Measurements from ENCODE around the gene XKR3. TPM values are rescaled to one million over a fixed set of nuclear protein-coding genes. Genes with fewer than 3 reads are reported as not detected.
"Not testable (repeated sequence)": the region's sequence is repeated elsewhere in the genome, so short reads cannot be mapped to it uniquely, and the experiment has no call there.

Gene XKR3
- total RNA-seq, 1 donor from 2014 or later = not detected

- Mint-ChIP-seq H3K4me3 (no peak overlapping the region), H3K36me3 (no peaks in the 10 kb centered on the region), H3K27me3 (ENCODE audit: low read depth) (no peaks in the 10 kb centered on the region), H3K4me1 (no peaks in the 10 kb centered on the region), H3K9me3 (peaks cover under 1% of the 10 kb centered on the region), H3K27ac (no peak overlapping the region)
- no peak for TF ChIP-seq CTCF (IDR thresholded peaks at IDR 0.05; ENCODE audit: unreplicated experiment)
- no peak for DNase-seq (ENCODE audit: low spot score in 2 of 2, unreplicated experiment in 2 of 2)
These were observed 47.8 kb downstream of the XKR3 start for GRCh38 chr22:16777284-16777924.

GRCh38 chr22:16776080-16776479 is 49.1 kb downstream of the XKR3 start:
- no peak overlapping the region for H3K4me3 Mint-ChIP-seq
- TF ChIP-seq CTCF (IDR thresholded peaks at IDR 0.05; ENCODE audit: unreplicated experiment) = no peak
- no peaks in the 10 kb centered on the region for H3K27me3 Mint-ChIP-seq (ENCODE audit: low read depth)
- H3K36me3 Mint-ChIP-seq = no peaks in the 10 kb centered on the region
- no peak for DNase-seq (ENCODE audit: low spot score in 2 of 2, unreplicated experiment in 2 of 2)
- H3K27ac Mint-ChIP-seq = no peak overlapping the region
- no peaks in the 10 kb centered on the region for H3K4me1 Mint-ChIP-seq
- peaks cover 4% of the 10 kb centered on the region for H3K9me3 Mint-ChIP-seq

- Mint-ChIP-seq H3K9me3 (peaks cover 4% of the 10 kb centered on the region), H3K27ac (no peak overlapping the region), H3K4me1 (no peaks in the 10 kb centered on the region), H3K4me3 (no peak overlapping the region), H3K27me3 (ENCODE audit: low read depth) (no peaks in the 10 kb centered on the region), H3K36me3 (no peaks in the 10 kb centered on the region)
- DNase-seq (ENCODE audit: low spot score in 2 of 2, unreplicated experiment in 2 of 2) = no peak
- TF ChIP-seq CTCF (IDR thresholded peaks at IDR 0.05; ENCODE audit: unreplicated experiment) = no peak
These were observed 50.2 kb downstream of the XKR3 start for GRCh38 chr22:16774911-16775500.

- H3K36me3 Mint-ChIP-seq; H3K4me3 Mint-ChIP-seq; DNase-seq (ENCODE audit: low spot score in 2 of 2, unreplicated experiment in 2 of 2); H3K27me3 Mint-ChIP-seq (ENCODE audit: low read depth); H3K4me1 Mint-ChIP-seq; H3K27ac Mint-ChIP-seq: not testable (repeated sequence)
- peaks cover 20% of the 10 kb centered on the region for H3K9me3 Mint-ChIP-seq
These were observed 53.6 kb downstream of the XKR3 start for GRCh38 chr22:16771569-16771968.

GRCh38 chr22:16767927-16768326 is 57.3 kb downstream of the XKR3 start:
- not testable (repeated sequence) for H3K4me1 Mint-ChIP-seq; H3K4me3 Mint-ChIP-seq; DNase-seq (ENCODE audit: low spot score in 2 of 2, unreplicated experiment in 2 of 2); H3K27ac Mint-ChIP-seq; H3K36me3 Mint-ChIP-seq; H3K27me3 Mint-ChIP-seq (ENCODE audit: low read depth)
- peaks cover 43% of the 10 kb centered on the region for H3K9me3 Mint-ChIP-seq

GRCh38 chr22:16762224-16762623 is 63.0 kb downstream of the XKR3 start:
- H3K4me3 Mint-ChIP-seq; H3K27ac Mint-ChIP-seq; DNase-seq (ENCODE audit: low spot score in 2 of 2, unreplicated experiment in 2 of 2); H3K36me3 Mint-ChIP-seq; H3K27me3 Mint-ChIP-seq (ENCODE audit: low read depth); H3K4me1 Mint-ChIP-seq: not testable (repeated sequence)
- H3K9me3 Mint-ChIP-seq = peaks cover 67% of the 10 kb centered on the region

GRCh38 chr22:16760416-16760815 is 64.8 kb downstream of the XKR3 start:
- not testable (repeated sequence) for H3K36me3 Mint-ChIP-seq; H3K27ac Mint-ChIP-seq; H3K4me3 Mint-ChIP-seq; H3K27me3 Mint-ChIP-seq (ENCODE audit: low read depth); H3K4me1 Mint-ChIP-seq; DNase-seq (ENCODE audit: low spot score in 2 of 2, unreplicated experiment in 2 of 2)
- peaks cover 58% of the 10 kb centered on the region for H3K9me3 Mint-ChIP-seq

- H3K9me3 Mint-ChIP-seq = peaks cover 53% of the 10 kb centered on the region
These were observed 75.9 kb downstream of the XKR3 start for GRCh38 chr22:16749282-16749681.

GRCh38 chr22:16748160-16748929 is 76.9 kb downstream of the XKR3 start:
- not testable (repeated sequence) for DNase-seq (ENCODE audit: low spot score in 2 of 2, unreplicated experiment in 2 of 2); H3K4me3 Mint-ChIP-seq; H3K27ac Mint-ChIP-seq; H3K36me3 Mint-ChIP-seq; H3K4me1 Mint-ChIP-seq; H3K27me3 Mint-ChIP-seq (ENCODE audit: low read depth)
- peaks cover 59% of the 10 kb centered on the region for H3K9me3 Mint-ChIP-seq

More at GRCh38 chr22:16749282-16749681, 75.9 kb downstream of the XKR3 start:
- not testable (repeated sequence) for H3K27me3 Mint-ChIP-seq (ENCODE audit: low read depth); H3K27ac Mint-ChIP-seq; H3K4me1 Mint-ChIP-seq; DNase-seq (ENCODE audit: low spot score in 2 of 2, unreplicated experiment in 2 of 2); H3K4me3 Mint-ChIP-seq; H3K36me3 Mint-ChIP-seq

GRCh38 chr22:16747266-16748159 is 77.7 kb downstream of the XKR3 start:
- not testable (repeated sequence) for H3K27me3 Mint-ChIP-seq (ENCODE audit: low read depth); H3K36me3 Mint-ChIP-seq; DNase-seq (ENCODE audit: low spot score in 2 of 2, unreplicated experiment in 2 of 2); H3K4me1 Mint-ChIP-seq; H3K4me3 Mint-ChIP-seq; H3K27ac Mint-ChIP-seq
- H3K9me3 Mint-ChIP-seq = peaks cover 53% of the 10 kb centered on the region
